A549 (cell line): ENCODE results near the gene AMMECR1. TPM values are rescaled to one million over a fixed set of nuclear protein-coding genes. Genes with fewer than 3 reads are reported as not detected.

ENCODE experiments used
- ATAC-seq, 2 experiments: fragments of 200-7000 bp in 1 of 2; fragments of >200 bp in 1 of 2; cut with Nextera tagmentation in 1 of 2; cut with Tn5 transposase in 1 of 2; 3 replicates each; pipeline versions ENCODE4 v1.8.0 to v1.9.1; 2018 to 2020; ENCODE audit warnings: mild to moderate bottlenecking in 1 of 2, moderate library complexity in 1 of 2
- CTCF ChIA-PET: fragments of 300-600 bp; sonication (Branson Sonifier 250); formaldehyde crosslinking; extraction: SDS; loops from one replicate; lab custom pipeline; 2021; ENCODE audit warnings: antibody characterized with exemption, inconsistent platforms; lab: Yijun Ruan, JAX
- POLR2A ChIA-PET: fragments of 350-600 bp; formaldehyde crosslinking; extraction: SDS; loops from one replicate; lab custom pipeline; 2021; ENCODE audit warnings: antibody characterized with exemption, inconsistent platforms; lab: Yijun Ruan, JAX
- DNase-seq, 2 experiments: peaks; one replicate each; pipeline versions ENCODE4 v3.0.0 to v3.0.0-alpha.2; 2011 to 2016; ENCODE audit warnings: low read depth in 1 of 2, low spot score in 1 of 2
- FAIRE-seq: peaks from 2 replicates; lab custom pipeline; 2011; peaks lifted over from hg19 to GRCh38; lab: Jason Lieb, UNC
- H3K27ac ChIP-seq, 2 experiments: fragments of >200 bp; sonication (Bioruptor Twin); formaldehyde crosslinking; 3 replicates each; pipeline ENCODE4 v1.5.1; 2016 to 2017
- H3K4me1 ChIP-seq: fragments of >200 bp; sonication (Bioruptor Twin); formaldehyde crosslinking; 3 replicates; pipeline ENCODE4 v1.6.1; 2016
- H3K4me2 ChIP-seq: fragments of >200 bp; sonication (Bioruptor Twin); formaldehyde crosslinking; 3 replicates; pipeline ENCODE4 v1.6.1; 2016
- H3K4me3 ChIP-seq: fragments of >200 bp; sonication (Bioruptor Twin); formaldehyde crosslinking; 3 replicates; pipeline ENCODE4 v1.5.1; 2016
- H3K9me3 ChIP-seq: fragments of >200 bp; sonication (Bioruptor Twin); formaldehyde crosslinking; 3 replicates; pipeline ENCODE4 v1.6.1; 2016
- BCL3 ChIP-seq: fragments of >200 bp; sonication (Bioruptor Twin); formaldehyde crosslinking; IDR thresholded peaks from 3 replicates; pipeline ENCODE4 v1.6.1; 2016
- BHLHE40 ChIP-seq: IDR thresholded peaks from 2 replicates; pipeline ENCODE4 v1.6.1; 2012; ENCODE audit warnings: low read depth, low read length, inconsistent platforms
- CHD2 ChIP-seq: fragments of 150-350 bp; IDR thresholded peaks from 2 replicates; pipeline ENCODE4 v1.6.1; 2014; ENCODE audit warnings: low read length; ENCODE audit not compliant: partially characterized antibody
- CHD4 ChIP-seq: fragments of 200-600 bp; sonication (generic); IDR thresholded peaks from 2 replicates; pipeline ENCODE4 v1.6.1; 2016; ENCODE audit warnings: antibody characterized with exemption, mild to moderate bottlenecking, borderline replicate concordance
- CTCF ChIP-seq: fragments of >200 bp; sonication (Bioruptor Twin); formaldehyde crosslinking; IDR thresholded peaks from 3 replicates; pipeline ENCODE4 v1.5.1; 2016
- E2F6 ChIP-seq: IDR thresholded peaks from 2 replicates; pipeline ENCODE4 v1.6.1; 2012; ENCODE audit warnings: low read depth, borderline replicate concordance
- EHF ChIP-seq: fragments of 250-450 bp; sonication (Bioruptor Pico); IDR thresholded peaks from 2 replicates; pipeline ENCODE4 v1.5.0; 2020; ENCODE audit warnings: mild to moderate bottlenecking
- EP300 ChIP-seq, 2 experiments: fragments of >200 bp; sonication (Bioruptor Twin); formaldehyde crosslinking; IDR thresholded peaks; 2 replicates in 1 of 2; 3 replicates in 1 of 2; pipeline ENCODE4 v1.6.1; 2016 to 2017
- FOSB ChIP-seq: fragments of 250-450 bp; sonication (Bioruptor Pico); IDR thresholded peaks from 2 replicates; pipeline ENCODE4 v1.5.0; 2020; ENCODE audit warnings: mild to moderate bottlenecking, moderate library complexity
- FOSL2 ChIP-seq, 2 experiments: fragments of 450-650 bp in 1 of 2; fragments of >200 bp in 1 of 2; sonication (Bioruptor Twin) in 1 of 2; formaldehyde crosslinking; IDR thresholded peaks; 2 replicates each; pipeline versions ENCODE4 v1.5.0 to v1.6.1; 2016 to 2020; ENCODE audit warnings: mild to moderate bottlenecking in 1 of 2, moderate library complexity in 1 of 2
- FOXS1 ChIP-seq: fragments of 250-450 bp; sonication (Bioruptor Pico); IDR thresholded peaks from 2 replicates; pipeline ENCODE4 v1.5.0; 2020; ENCODE audit warnings: mild to moderate bottlenecking, moderate library complexity
- HES2 ChIP-seq: fragments of >200 bp; sonication (Bioruptor Twin); formaldehyde crosslinking; IDR thresholded peaks from 2 replicates; pipeline ENCODE4 v1.6.1; 2016
- HMGXB4 ChIP-seq: fragments of 250-450 bp; sonication (Bioruptor Pico); IDR thresholded peaks from 2 replicates; pipeline ENCODE4 v1.5.0; 2021; ENCODE audit warnings: mild to moderate bottlenecking, moderate library complexity, borderline replicate concordance
- HOXB5 ChIP-seq: fragments of 250-450 bp; sonication (Bioruptor Pico); IDR thresholded peaks from 2 replicates; pipeline ENCODE4 v1.5.0; 2020; ENCODE audit warnings: mild to moderate bottlenecking, moderate library complexity
- JUN ChIP-seq, 2 experiments: fragments of >200 bp; sonication (Bioruptor Twin); formaldehyde crosslinking; IDR thresholded peaks; 2 replicates in 1 of 2; 3 replicates in 1 of 2; pipeline ENCODE4 v1.6.1; 2016 to 2017
- KDM1A ChIP-seq: fragments of 200-600 bp; sonication (generic); IDR thresholded peaks from 2 replicates; pipeline ENCODE4 v1.6.1; 2016; ENCODE audit warnings: low read depth, mild to moderate bottlenecking
- MAX ChIP-seq: IDR thresholded peaks from 2 replicates; pipeline ENCODE4 v1.6.1; 2012
- NFE2L2 ChIP-seq: fragments of 150-350 bp; conservative IDR thresholded peaks from 2 replicates; pipeline ENCODE4 v1.6.1; 2014; ENCODE audit warnings: low read length
- NPAS2 ChIP-seq: fragments of 250-450 bp; sonication (Bioruptor Pico); IDR thresholded peaks from 2 replicates; pipeline ENCODE4 v1.8.0; 2022; ENCODE audit warnings: mild to moderate bottlenecking, moderate library complexity, borderline replicate concordance
- PHF8 ChIP-seq: fragments of 200-600 bp; sonication (generic); IDR thresholded peaks from 2 replicates; pipeline ENCODE4 v1.6.1; 2016; ENCODE audit warnings: low read depth, mild to moderate bottlenecking, antibody characterized with exemption, moderate library complexity, borderline replicate concordance
- POLR2A ChIP-seq: IDR thresholded peaks from 2 replicates; pipeline ENCODE4 v1.6.1; 2012; ENCODE audit warnings: mild to moderate bottlenecking, low read length
- RCOR1 ChIP-seq: fragments of 150-350 bp; IDR thresholded peaks from 2 replicates; pipeline ENCODE4 v1.6.1; 2014; ENCODE audit warnings: antibody characterized with exemption, low read length, low read depth
- SMC3 ChIP-seq: fragments of >200 bp; sonication (Bioruptor Twin); formaldehyde crosslinking; IDR thresholded peaks from 3 replicates; pipeline ENCODE4 v1.6.1; 2018; ENCODE audit warnings: inconsistent platforms
- TP53 ChIP-seq: fragments of 250-450 bp; sonication (Bioruptor Pico); IDR thresholded peaks from 2 replicates; pipeline ENCODE4 v1.5.0; 2021; ENCODE audit warnings: mild to moderate bottlenecking, moderate library complexity
- ZNF302 ChIP-seq: fragments of 250-450 bp; sonication (Bioruptor Pico); IDR thresholded peaks from 2 replicates; pipeline ENCODE4 v1.9.0; 2021; ENCODE audit warnings: inconsistent platforms, mild to moderate bottlenecking, moderate library complexity
- ZSCAN20 ChIP-seq: fragments of 250-450 bp; sonication (Bioruptor Pico); IDR thresholded peaks from 2 replicates; pipeline ENCODE4 v1.8.0; 2022; ENCODE audit warnings: mild to moderate bottlenecking, moderate library complexity
- WGBS: methylation state at CpG from one replicate; pipeline ENCODE4 v1.1.6; 2017; ENCODE audit errors: missing lambda C conversion rate; 5-methylcytosine and 5-hydroxymethylcytosine counted together
- polyA minus RNA-seq: library from RNA; depleted of rRNA, polyadenylated mRNA; stranded (reverse); fragments of >200 nt; gene quantifications from 2 replicates; pipeline ENCODE4 v1.2.3, GENCODE V29; 2011; rRNA and poly(A)+ RNA removed
- polyA plus RNA-seq, 4 experiments: library from polyadenylated mRNA; depleted of rRNA in 3 of 4; stranded (reverse); fragments of >200 nt; fragmentation: RNase III in 1 of 4; extraction: RNeasy Plus Mini Kit Qiagen cat#74134 plus additional on column Dnase treatment in 1 of 4; gene quantifications; 2 replicates in 3 of 4; 3 replicates in 1 of 4; pipeline ENCODE4 v1.2.3, GENCODE V29; 2011 to 2017

Gene AMMECR1
- polyA plus RNA-seq (2011; rRNA removed) (12.6 and 13.7 TPM in 2 replicates), polyA plus RNA-seq (2017; fragmentation: RNase III; extraction: RNeasy Plus Mini Kit Qiagen cat#74134 plus additional on column Dnase treatment) (7.9 to 8.9 TPM (median 8.1 TPM) in 3 replicates), polyA minus RNA-seq (5.2 and 9.6 TPM in 2 replicates)
- polyA plus RNA-seq (2012; cell fraction: cytosol; rRNA removed) = 3.9 and 4.2 TPM in 2 replicates
- 4.0 and 4.4 TPM in 2 replicates for polyA plus RNA-seq (2012; cell fraction: nucleus; rRNA removed)

- DNase-seq (peak; percentile 72 to 83), FAIRE-seq (no peak), ATAC-seq (peak; percentile 84 to 90)
- Histone ChIP-seq H3K27ac (peak within 1 kb of the TSS; percentile 99), H3K4me3 (peak within 1 kb of the TSS; percentile 96), H3K9me3 (no peaks in the 10 kb centered on the region), H3K4me1 (peaks cover 19% of the 10 kb centered on the region; the same call in 2 of the 3 replicates), H3K4me2 (peak within 1 kb of the TSS; percentile 80)
- WGBS = 2% methylated on average over 12 of the region's 78 CpGs
- ChIA-PET POLR2A (interaction anchor here (0.5 to 1.2 kb wide), 5 partner anchors 30 to 1025 kb away, joined by 4 to 8 read pairs (median 6); no protein-coding TSS in a partner anchor), CTCF (interaction anchor here (1.4 to 2.2 kb wide), 4 partner anchors 13 to 90 kb away, joined by 3 to 7 read pairs (median 6); no protein-coding TSS in a partner anchor)
- TF ChIP-seq NFE2L2 = no peak
- TF ChIP-seq BCL3 = 0 out of 3 replicates have a peak, but pooled peaks have one; percentile 32
- TF ChIP-seq E2F6 = peak; percentile 89
- 0 out of 2 replicates have a peak, but pooled peaks have one; percentile 51 for TF ChIP-seq HOXB5 (CRISPR knock-in tag)
- peak; percentile 27; the same call in 1 of the 2 replicates for TF ChIP-seq PHF8
- peak in 1 of 2 experiments; percentile 64; a peak in 3 of 5 replicates for TF ChIP-seq JUN (IDR thresholded peaks at IDR 0.05)
- peak; percentile 83 for TF ChIP-seq MAX
- TF ChIP-seq CTCF = no peak
- peak; percentile 76 for TF ChIP-seq POLR2A
Measured at GRCh38 chrX:110317820-110318663, at the start of gene AMMECR1. TSS of gene AMMECR1 (minus strand) at chrX:110318085. CDS start at chrX:110318071, 14 bp downstream.

- H3K4me3 ChIP-seq = no peak overlapping the region
- POLR2A ChIA-PET = no interaction called here
- H3K9me3 ChIP-seq = no peaks in the 10 kb centered on the region
- H3K4me1 ChIP-seq = no peaks in the 10 kb centered on the region
- ATAC-seq = no peak
- TF ChIP-seq FOXS1 (CRISPR knock-in tag) = no peak
- no peak for TF ChIP-seq BHLHE40
- TF ChIP-seq POLR2A = no peak
- no peak for TF ChIP-seq HES2
- TF ChIP-seq CHD2 = no peak
- no peak for TF ChIP-seq SMC3
- no peak for TF ChIP-seq ZNF302 (CRISPR knock-in tag)
- no peak for TF ChIP-seq FOSB (CRISPR knock-in tag)
- no peak for TF ChIP-seq EHF (CRISPR knock-in tag)
- TF ChIP-seq NPAS2 (CRISPR knock-in tag) = no peak
- no peak for TF ChIP-seq KDM1A
- no peak for TF ChIP-seq FOSL2 (IDR thresholded peaks at IDR 0.05)
- no peak for TF ChIP-seq FOSL2 (CRISPR knock-in tag; IDR thresholded peaks at IDR 0.05)
- no peak for TF ChIP-seq ZSCAN20
- TF ChIP-seq HOXB5 (CRISPR knock-in tag) = no peak
- no peak for TF ChIP-seq HMGXB4
- no peak for TF ChIP-seq EP300 (IDR thresholded peaks at IDR 0.05)
- no peak for TF ChIP-seq CHD4
- TF ChIP-seq TP53 (CRISPR knock-in tag) = no peak
- TF ChIP-seq RCOR1 = no peak
- TF ChIP-seq, all 56 proteins: peak for 0
- FAIRE-seq (no peak), DNase-seq (no peak)
- WGBS = 36% methylated on average over 1 of the region's 1 CpG
- H3K4me2 ChIP-seq = no peak overlapping the region
- CTCF ChIA-PET = no interaction called here
- H3K27ac ChIP-seq = no peak overlapping the region
Measured at GRCh38 chrX:110363244-110363643, 45.4 kb upstream of the AMMECR1 start.
